ENCODE measurements around the gene SLK.
A peak's percentile ranks its signal among the peaks of the same experiment; 100 is the strongest.

Gene SLK

GRCh38 chr10:103966671-103967447 lies at the start of gene SLK:
Gene SLK (plus strand): TSS chr10:103967140. CDS start chr10:103967746, 606 bp downstream.
- peak; percentile 52 for DNase-seq

DNA sequence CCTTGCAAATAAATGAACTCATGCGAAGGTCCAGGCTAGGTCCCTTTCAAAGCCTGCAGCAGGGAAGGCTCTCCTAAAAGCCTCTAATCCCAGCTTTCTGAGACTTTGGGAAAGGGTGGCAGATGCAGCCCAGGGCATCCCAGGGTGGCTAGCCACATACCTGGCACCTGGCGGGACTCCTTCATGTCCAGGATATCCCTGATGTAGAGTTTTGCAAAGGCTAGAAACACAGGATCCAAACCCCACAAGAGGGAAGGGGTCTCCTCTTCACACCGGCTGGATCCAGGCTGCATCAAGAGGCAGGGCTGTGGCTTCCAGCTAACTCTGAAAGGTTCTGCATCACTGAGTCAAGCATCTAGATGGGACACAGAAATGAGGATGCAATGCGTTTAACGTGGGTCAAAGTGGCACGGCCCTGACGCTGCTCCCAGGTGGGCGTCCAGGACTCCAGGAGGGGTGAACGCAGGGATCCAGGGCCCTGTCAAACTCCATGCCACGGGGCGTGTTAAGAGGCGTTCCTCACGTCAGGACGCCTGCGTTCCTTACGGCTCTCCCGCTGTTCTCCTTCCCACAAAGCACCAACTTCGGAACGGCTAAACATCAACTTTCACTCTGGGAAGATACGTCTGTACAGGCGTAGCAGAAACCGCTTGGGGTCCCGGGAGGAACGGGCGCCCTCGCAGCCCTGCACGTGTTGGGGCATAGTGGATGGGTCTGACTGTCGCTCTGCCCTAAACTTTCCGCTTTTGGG lies 49.5 kb upstream of the SLK start:
- DNase-seq, result no peak

- peak; percentile 76 for DNase-seq
Observed at GRCh38 chr10:103918053-103918846, 48.7 kb upstream of the SLK start, which contains the start of gene STN1. Gene STN1 (minus strand): TSS chr10:103918184. CDS start chr10:103917594, 590 bp downstream.

- no peak for DNase-seq
Observed at GRCh38 chr10:103919648-103920025, 47.3 kb upstream of the SLK start.

DNA sequence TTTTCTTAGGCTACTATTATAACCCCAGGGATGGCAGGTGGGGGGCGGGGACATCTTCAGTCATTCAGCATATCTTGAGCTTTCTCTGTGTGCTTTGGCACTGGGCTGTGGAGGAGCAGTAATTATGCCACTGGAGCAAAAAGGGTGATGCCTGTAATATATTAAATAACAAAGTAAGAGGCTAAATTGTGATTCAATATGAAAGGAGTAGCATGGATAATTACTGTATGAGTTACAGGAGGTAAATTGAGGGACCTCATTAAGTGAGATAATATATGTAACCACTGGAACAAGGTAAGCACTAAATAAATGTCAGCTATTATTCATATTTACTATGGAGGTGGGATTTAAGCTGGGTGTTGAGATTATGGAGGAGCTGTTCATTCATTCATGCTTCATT lies 45.7 kb upstream of the SLK start:
- DNase-seq, result no peak

DNA sequence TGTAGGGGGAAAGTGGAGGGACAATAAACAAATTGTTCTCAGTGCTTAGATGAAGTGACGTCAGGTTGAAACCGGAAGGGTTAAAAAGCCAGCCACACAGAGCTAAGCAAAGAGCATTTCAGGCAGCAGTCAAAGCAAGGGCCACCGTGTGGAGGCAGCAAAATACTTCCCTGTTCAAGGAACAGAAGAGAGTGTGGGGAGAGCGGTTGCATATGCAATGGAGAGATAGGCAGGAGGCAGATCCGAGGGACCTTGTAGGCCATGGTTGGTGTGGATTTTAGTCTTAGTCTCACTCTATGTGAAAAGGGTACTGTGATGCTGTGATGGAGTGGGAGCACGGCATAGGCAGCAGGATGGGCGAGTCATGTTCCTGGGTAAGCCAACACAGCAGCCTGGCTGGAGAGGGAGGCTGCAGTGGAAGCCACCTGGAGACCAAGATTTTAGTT lies 45.2 kb upstream of the SLK start:
- no peak for DNase-seq

GRCh38 chr10:103922659-103923058 lies 44.3 kb upstream of the SLK start:
- no peak for DNase-seq

DNA sequence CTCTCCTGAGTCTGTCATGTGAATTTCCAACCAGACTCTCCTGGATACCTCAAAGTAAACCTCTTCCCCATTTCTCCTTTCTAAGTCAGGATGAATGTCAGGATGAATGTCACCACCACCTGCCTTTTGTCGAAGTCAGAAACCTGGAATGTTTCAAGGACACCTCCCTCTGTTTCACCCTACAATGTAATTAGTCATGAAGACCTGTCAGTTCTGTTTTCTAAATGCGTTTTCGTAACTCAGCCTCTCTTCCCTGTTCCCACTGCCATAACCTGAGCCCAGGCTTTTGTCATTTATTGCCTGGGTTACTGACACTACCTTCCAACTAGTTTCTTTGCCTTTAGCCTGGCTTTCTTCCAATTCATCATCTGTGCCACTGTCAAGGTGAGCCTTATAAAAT lies 43.4 kb upstream of the SLK start:
- no peak for DNase-seq

DNA sequence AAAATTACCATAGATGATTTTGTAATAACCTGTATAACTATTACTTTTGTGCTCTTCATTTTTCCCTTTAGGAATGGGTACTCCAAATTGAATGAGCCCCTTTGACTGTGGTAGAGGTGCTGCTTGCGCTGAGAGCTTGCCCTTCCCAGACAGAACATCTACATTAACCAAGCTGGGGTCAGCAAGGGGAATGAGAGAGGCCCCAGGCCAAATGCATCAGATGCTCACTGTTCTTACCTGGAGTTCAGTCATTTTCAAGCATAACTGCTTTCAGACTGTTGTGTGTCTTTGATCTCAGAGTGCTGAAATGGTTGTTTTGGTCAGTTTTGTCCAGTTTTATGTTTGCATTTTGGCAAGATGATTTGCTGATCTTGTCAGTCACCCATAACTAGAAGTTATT lies 41.3 kb upstream of the SLK start:
- DNase-seq, result no peak

DNA sequence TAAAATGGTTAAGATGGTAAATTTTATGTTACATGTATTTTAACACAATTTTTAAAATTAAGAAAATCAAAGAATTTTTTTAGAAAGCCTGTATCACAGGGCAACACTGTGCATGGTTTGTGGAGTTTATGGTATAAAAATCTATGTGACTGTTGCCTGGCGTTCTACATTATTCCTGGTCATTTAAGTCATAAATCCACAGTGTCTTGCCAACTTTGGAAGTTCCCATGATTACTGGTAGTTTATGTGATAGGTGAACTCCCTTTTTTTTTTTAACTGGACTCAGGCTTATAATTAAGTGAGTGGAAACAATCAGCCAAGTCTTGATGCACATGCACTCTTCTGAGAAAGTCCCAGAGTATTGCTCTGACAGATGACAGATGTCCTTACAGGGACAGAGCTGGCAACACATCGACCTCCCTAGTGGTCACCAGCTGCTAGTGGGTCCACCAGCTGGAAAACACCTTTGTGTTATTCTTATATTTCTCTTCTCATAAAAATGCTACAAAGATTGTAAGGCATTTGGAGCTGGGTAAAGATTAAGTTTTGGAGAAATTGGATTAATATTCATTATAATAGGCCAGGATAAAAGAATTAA lies 40.1 kb upstream of the SLK start:
- DNase-seq, result no peak

- DNase-seq, result no peak
Observed at GRCh38 chr10:103928784-103929183, 38.2 kb upstream of the SLK start.

DNA sequence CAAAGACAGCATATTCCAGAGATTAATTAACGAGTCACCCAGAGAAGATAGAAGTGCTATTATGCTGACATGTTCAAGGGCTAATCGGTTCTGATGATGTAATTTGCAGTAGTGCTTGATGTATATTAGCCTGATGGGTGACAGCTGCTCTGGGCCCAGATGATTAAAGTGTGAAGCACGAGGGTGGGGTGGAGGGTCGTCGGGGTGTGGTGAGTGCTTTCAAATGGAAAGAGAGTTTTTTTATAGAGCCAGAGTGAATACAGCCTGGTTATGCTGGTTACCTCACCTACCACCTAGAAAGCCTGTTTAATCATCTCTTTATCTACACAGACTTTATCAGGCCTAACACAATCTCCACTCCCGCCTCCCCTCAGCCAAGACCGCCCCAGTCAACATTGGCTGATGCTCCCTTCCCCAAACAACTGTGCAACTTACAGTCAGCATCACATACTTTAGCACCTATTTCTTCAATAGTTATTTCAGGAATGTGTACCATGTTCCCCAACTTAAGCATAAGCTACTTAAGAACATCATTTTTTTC lies 37.5 kb upstream of the SLK start:
- DNase-seq, result no peak

DNA sequence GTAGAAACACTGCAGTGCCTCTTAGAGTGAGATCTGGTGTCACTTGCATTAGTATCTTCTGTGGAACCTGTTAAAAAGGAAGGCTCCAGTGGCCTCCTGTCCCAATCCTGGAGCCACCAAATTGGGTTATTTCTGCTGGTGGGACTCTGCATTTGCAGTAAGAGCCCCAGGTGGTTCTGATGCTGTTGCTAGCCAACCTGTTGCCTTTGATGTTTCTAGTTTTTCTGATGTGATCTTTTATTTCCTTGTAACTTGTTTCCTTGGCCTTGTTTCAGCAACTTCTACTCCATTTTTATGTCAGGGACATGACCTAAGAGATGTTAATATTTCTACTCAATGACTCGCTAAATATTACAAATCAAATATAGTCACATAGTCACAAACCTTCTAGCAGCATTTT lies 36.5 kb upstream of the SLK start:
- no peak for DNase-seq

DNA sequence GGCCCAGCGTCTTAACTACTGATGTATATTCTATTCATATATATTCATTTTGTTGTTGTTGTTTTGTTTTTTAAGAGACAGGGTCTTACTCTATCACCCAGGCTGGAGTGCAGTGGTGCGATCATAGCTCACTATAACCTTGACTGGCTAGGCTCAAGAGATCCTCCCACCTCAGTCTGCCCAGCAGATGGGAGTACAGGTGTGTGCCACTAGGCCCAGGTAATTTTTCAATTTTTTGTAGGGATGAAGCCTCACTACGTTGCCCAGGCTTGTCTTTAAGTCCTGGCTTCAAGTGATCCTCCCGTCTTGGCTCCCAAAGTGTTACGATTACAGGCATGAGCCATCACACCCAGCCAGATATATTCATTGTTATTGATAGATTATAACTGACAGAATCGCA lies 36.1 kb upstream of the SLK start:
- DNase-seq, result no peak

DNA sequence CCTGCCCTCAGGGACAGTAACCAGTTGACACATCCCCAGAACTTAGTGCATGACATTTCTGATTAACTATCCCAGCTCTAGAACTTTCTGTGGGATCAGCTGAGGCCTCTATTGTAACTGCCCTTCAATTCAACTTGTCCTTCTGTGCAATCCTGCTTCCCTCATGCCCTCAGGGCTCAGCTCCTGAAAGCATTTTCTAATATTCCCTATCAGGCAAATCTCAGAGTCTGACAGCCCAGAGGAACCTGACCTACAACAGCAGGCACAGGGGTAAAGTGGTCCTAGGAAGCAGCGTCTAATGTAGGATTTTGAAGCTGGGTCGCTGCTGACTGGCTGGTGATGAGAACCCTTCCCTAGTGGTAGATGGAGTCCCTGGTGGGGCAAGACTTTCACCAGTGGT lies 35.3 kb upstream of the SLK start:
- no peak for DNase-seq

DNA sequence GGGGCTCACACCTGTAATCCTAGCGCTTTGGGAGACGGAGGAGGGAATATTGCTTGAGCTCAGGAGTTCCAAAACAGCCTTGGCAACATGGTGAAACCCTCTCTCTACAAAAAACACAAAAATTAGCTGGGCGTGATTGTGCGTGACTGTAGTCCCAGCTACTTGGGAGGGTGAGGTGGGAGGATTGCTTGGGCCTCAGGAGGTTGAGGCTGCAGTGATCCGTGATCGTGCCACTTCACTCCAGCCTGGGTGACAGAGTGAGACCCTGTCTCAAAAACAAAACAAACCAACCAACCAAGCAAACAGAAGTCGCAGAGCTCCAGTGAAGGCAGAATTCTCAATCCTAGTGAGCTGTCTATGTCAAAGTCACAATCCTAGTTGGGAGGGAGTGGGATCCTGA lies 34.7 kb upstream of the SLK start:
- no peak for DNase-seq

GRCh38 chr10:103932971-103933370 lies 34.0 kb upstream of the SLK start:
- no peak for DNase-seq

DNA sequence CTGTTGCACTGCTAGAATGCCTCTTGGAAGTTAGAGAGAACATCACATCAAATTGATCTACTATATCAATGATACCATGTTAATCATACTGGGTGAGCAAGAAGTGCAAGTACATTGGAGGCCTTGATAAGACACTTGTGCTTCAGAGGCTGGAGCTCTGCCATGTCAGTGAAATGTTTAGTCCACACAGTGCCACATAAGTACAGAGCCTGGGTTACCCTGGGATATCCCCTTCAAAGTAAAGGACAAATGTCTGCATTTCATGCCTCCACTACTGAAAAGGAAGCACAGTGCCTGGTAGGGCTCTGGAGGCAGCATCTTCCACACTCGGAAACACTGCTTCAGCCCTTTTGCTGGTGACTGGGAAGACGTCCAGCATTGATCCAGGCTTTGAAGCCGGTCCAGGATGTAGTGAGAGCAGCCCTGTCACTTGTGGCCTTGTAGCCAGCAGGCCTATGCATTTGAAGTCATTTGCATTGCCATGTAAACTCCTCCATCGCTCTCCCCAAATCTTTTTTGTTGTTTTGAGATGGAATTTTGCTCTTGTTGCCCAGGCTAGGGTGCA lies 33.3 kb upstream of the SLK start:
- DNase-seq, result no peak

DNA sequence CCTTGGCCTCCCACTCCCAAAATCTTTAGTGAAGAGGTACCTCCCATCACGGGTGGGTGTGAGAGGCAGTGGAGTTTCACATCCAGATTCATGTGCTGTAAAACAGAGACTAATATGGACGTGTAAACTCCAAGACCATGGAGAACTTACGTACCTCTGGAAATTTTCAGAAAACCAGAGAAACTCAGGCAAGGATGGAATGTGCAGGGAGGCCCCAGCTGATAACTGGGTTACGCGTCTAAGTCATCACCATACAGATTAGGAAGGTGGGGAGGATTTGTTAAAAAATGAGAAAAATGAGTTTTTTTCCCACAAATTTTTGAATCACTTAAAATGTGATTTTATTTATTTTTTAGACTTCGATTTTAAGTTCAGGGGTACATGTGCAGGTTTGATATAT lies 32.6 kb upstream of the SLK start:
- DNase-seq, result no peak

DNA sequence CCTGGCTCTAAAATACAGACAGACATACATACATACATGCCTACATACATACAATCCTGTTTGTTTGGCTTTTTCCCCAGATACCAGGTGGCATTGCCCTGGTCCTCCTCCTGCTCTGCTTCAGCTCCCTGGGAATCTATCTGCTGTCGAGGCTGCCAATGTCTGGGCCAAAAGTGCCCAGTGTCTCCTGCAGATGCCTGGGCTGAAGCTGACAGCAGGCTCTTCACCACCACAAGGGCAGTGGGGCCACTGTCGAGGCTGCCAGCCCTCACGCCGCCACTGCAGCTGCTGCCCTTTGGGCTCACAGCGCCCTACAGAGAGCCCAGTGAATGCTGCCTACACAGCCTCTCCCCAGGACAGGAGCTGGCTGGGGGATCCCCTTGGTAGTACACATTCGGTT lies 30.9 kb upstream of the SLK start:
- no peak for DNase-seq

GRCh38 chr10:103939522-103939921 lies 27.4 kb upstream of the SLK start:
- no peak for DNase-seq

DNA sequence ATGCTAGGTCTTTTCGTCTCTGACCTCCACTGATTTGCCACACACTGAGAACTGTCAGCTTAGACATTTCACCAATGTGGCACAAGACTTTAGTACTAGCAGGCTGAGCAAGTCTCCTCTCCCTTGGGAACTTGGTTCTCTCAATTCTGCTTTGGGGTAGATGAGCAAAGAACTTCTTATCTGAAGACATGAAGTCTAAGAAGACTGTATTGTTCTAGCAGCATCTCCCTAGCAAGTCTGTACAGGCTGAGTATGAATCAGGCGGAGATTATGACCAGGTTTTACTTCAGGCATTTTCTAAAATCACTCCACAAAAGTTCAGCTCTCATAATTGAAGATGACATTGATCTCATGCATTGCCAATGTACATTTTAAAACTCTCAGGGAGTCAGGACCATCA lies 25.1 kb upstream of the SLK start:
- no peak for DNase-seq

- DNase-seq, result no peak
Observed at GRCh38 chr10:103942866-103943265, 24.1 kb upstream of the SLK start.

Measured in NCI-H2107 (cell line).